H1 (cell line): Measurements from ENCODE around the gene ZC3H12C. TPM values are rescaled to one million over a fixed set of nuclear protein-coding genes. Genes with fewer than 3 reads are reported as not detected.

Experiments used
- CTCF ChIA-PET: fragments of 300-600 bp; sonication (Branson Sonifier 250); formaldehyde crosslinking; loops from one replicate; lab custom pipeline; 2021; ENCODE audit not compliant: partially characterized antibody; lab: Charles Lee
- POLR2A ChIA-PET: fragments of 300-600 bp; sonication (Branson Sonifier 250); formaldehyde crosslinking; loops from one replicate; lab custom pipeline; 2021; ENCODE audit warnings: inconsistent platforms; ENCODE audit not compliant: partially characterized antibody; lab: Charles Lee
- DNase-seq, 2 experiments: peaks; one replicate each; pipeline versions ENCODE4 v3.0.0 to v3.0.0-alpha.2; 2010 to 2022; ENCODE audit warnings: low spot score in 2 of 2, low read depth in 1 of 2, mixed read lengths in 1 of 2
- FAIRE-seq: peaks from 2 replicates; lab custom pipeline; 2011; peaks lifted over from hg19 to GRCh38; lab: Jason Lieb, UNC
- H2AFZ ChIP-seq: 2 replicates; pipeline ENCODE4 v1.8.1; 2012; ENCODE audit warnings: low read length, inconsistent platforms
- H2AK5ac ChIP-seq: 2 replicates; pipeline ENCODE4 v1.6.1; 2013; ENCODE audit warnings: low read depth, low read length
- H2BK120ac ChIP-seq: replicated peaks from 2 replicates; pipeline ENCODE3; 2013; ENCODE audit warnings: low read depth, low read length, inconsistent platforms
- H2BK12ac ChIP-seq: 2 replicates; pipeline ENCODE4 v1.6.1; 2013; ENCODE audit warnings: low read depth, low read length
- H2BK15ac ChIP-seq: 2 replicates; pipeline ENCODE4 v1.6.1; 2013; ENCODE audit warnings: low read length
- H2BK20ac ChIP-seq: 2 replicates; pipeline ENCODE4 v1.6.1; 2013; ENCODE audit warnings: low read length
- H2BK5ac ChIP-seq: 2 replicates; pipeline ENCODE4 v1.6.1; 2013; ENCODE audit warnings: low read depth, low read length
- H3K14ac ChIP-seq: 2 replicates; pipeline ENCODE4 v1.6.1; 2013; ENCODE audit warnings: inconsistent platforms; ENCODE audit not compliant: insufficient read length
- H3K18ac ChIP-seq: 2 replicates; pipeline ENCODE4 v1.6.1; 2013; ENCODE audit warnings: low read length; ENCODE audit errors: extremely low read depth
- H3K23ac ChIP-seq: 2 replicates; pipeline ENCODE4 v1.6.1; 2013; ENCODE audit warnings: inconsistent platforms; ENCODE audit not compliant: insufficient read length
- H3K23me2 ChIP-seq: 2 replicates; pipeline ENCODE4 v1.6.1; 2013; ENCODE audit warnings: low read depth, low read length
- H3K27ac ChIP-seq: 2 replicates; pipeline ENCODE4 v1.6.1; 2011; ENCODE audit warnings: low read depth, low read length, inconsistent platforms
- H3K27me3 ChIP-seq, 4 experiments: replicated peaks in 1 of 4; 1 replicate in 1 of 4; 2 replicates in 3 of 4; pipeline versions ENCODE4 v1.6.1 to v1.8.1; 2011 to 2013; ENCODE audit warnings: low read length in 3 of 4, mild to moderate bottlenecking in 3 of 4, inconsistent platforms in 2 of 4, mixed read lengths in 2 of 4, moderate library complexity in 1 of 4; ENCODE audit not compliant: control insufficient read depth in 3 of 4, insufficient read depth in 3 of 4; ENCODE audit errors: extremely low read depth in 1 of 4
- H3K36me3 ChIP-seq, 4 experiments: 2 replicates each; pipeline versions ENCODE4 v1.6.1 to v1.8.1; 2011 to 2013; ENCODE audit warnings: mild to moderate bottlenecking in 4 of 4, low read length in 3 of 4, moderate library complexity in 2 of 4, control low read depth in 1 of 4, inconsistent platforms in 1 of 4; ENCODE audit not compliant: insufficient read depth in 4 of 4, control insufficient read depth in 2 of 4
- H3K4ac ChIP-seq: replicated peaks from 2 replicates; pipeline ENCODE3; 2013; ENCODE audit warnings: low read length, low read depth, mixed read lengths, inconsistent platforms; ENCODE audit not compliant: insufficient read length
- H3K4me1 ChIP-seq, 4 experiments: replicated peaks in 1 of 4; 1 replicate in 1 of 4; 2 replicates in 3 of 4; pipeline versions ENCODE4 v1.6.1 to v1.8.1; 2011 to 2013; ENCODE audit warnings: low read length in 3 of 4, inconsistent platforms in 2 of 4, mixed read lengths in 1 of 4; ENCODE audit not compliant: insufficient read depth in 4 of 4, control insufficient read depth in 3 of 4
- H3K4me2 ChIP-seq, 2 experiments: 2 replicates each; pipeline versions ENCODE4 v1.6.1 to v1.8.1; 2011 to 2013; ENCODE audit warnings: low read depth in 2 of 2, low read length in 2 of 2, control low read depth in 1 of 2, inconsistent platforms in 1 of 2, mild to moderate bottlenecking in 1 of 2; ENCODE audit not compliant: insufficient read depth in 1 of 2
- H3K4me3 ChIP-seq, 4 experiments: fragments of 200-600, 300-600 bp in 1 of 4; sonication (generic), shearing (Covaris generic), sonication (Bioruptor Twin) in 1 of 4; 2 replicates each; pipeline versions ENCODE4 v1.5.1 to v1.8.1; 2011 to 2016; ENCODE audit warnings: low read length in 4 of 4, low read depth in 3 of 4, control low read depth in 2 of 4, inconsistent platforms in 2 of 4, mild to moderate bottlenecking in 2 of 4, mixed read lengths in 1 of 4, moderate library complexity in 1 of 4; ENCODE audit not compliant: insufficient read depth in 2 of 4; ENCODE audit errors: extremely low read depth in 1 of 4
- H3K56ac ChIP-seq: replicated peaks from 2 replicates; pipeline ENCODE3; 2013; ENCODE audit warnings: low read depth, mild to moderate bottlenecking, mixed read lengths, low read length, inconsistent platforms; ENCODE audit not compliant: insufficient read length
- H3K79me1 ChIP-seq: 2 replicates; pipeline ENCODE4 v1.6.1; 2013; ENCODE audit warnings: low read depth, low read length, control low read depth
- H3K79me2 ChIP-seq, 2 experiments: 2 replicates each; pipeline versions ENCODE4 v1.6.1 to v1.8.1; 2012 to 2013; ENCODE audit warnings: low read length in 2 of 2, mild to moderate bottlenecking in 2 of 2, inconsistent platforms in 1 of 2; ENCODE audit not compliant: insufficient read depth in 2 of 2, control insufficient read depth in 1 of 2
- H3K9ac ChIP-seq, 4 experiments: replicated peaks in 1 of 4; 1 replicate in 1 of 4; 2 replicates in 3 of 4; pipeline versions ENCODE4 v1.6.1 to v1.8.1; 2011 to 2013; ENCODE audit warnings: low read depth in 3 of 4, low read length in 3 of 4, control low read depth in 2 of 4, mild to moderate bottlenecking in 2 of 4, moderate library complexity in 2 of 4, inconsistent platforms in 1 of 4; ENCODE audit errors: extremely low read depth in 1 of 4
- H3K9me3 ChIP-seq, 2 experiments: 2 replicates each; pipeline versions ENCODE4 v1.6.1 to v1.8.1; 2012 to 2013; ENCODE audit warnings: mild to moderate bottlenecking in 2 of 2, moderate library complexity in 2 of 2, control low read depth in 1 of 2, inconsistent platforms in 1 of 2, low read depth in 1 of 2, low read length in 1 of 2, mixed read lengths in 1 of 2; ENCODE audit not compliant: insufficient read depth in 2 of 2
- H4K20me1 ChIP-seq, 2 experiments: replicated peaks in 1 of 2; 2 replicates each; pipeline versions ENCODE3 to v1.8.1; 2011 to 2013; ENCODE audit warnings: inconsistent platforms in 2 of 2, low read length in 2 of 2, mild to moderate bottlenecking in 1 of 2; ENCODE audit not compliant: insufficient read depth in 2 of 2, control insufficient read depth in 1 of 2
- H4K5ac ChIP-seq: 2 replicates; pipeline ENCODE4 v1.6.1; 2013; ENCODE audit warnings: low read length, low read depth, mixed read lengths, inconsistent platforms; ENCODE audit not compliant: insufficient read length
- H4K8ac ChIP-seq: 2 replicates; pipeline ENCODE4 v1.8.0; 2013; ENCODE audit warnings: mild to moderate bottlenecking, moderate library complexity, low read length, inconsistent platforms; ENCODE audit not compliant: insufficient read depth; ENCODE audit errors: extremely low read depth
- H4K91ac ChIP-seq: replicated peaks from 2 replicates; pipeline ENCODE3; 2013; ENCODE audit warnings: low read length, mixed read lengths, inconsistent platforms; ENCODE audit not compliant: insufficient read length
- ASH2L ChIP-seq: fragments of 200-600, 300-600 bp; sonication (generic); IDR thresholded peaks from one replicate; pipeline ENCODE4 v1.7.1; 2017; ENCODE audit warnings: low read length
- BRCA1 ChIP-seq: IDR thresholded peaks from 2 replicates; pipeline ENCODE4 v1.6.1; 2012; ENCODE audit warnings: low read depth, low read length, improper control_type of control experiment
- HDAC2 ChIP-seq, 2 experiments: fragments of 300-600 bp in 1 of 2; sonication (generic) in 1 of 2; IDR thresholded peaks; 2 replicates each; pipeline ENCODE4 v1.6.1; 2011 to 2012; ENCODE audit warnings: low read depth in 2 of 2, low read length in 2 of 2, mild to moderate bottlenecking in 2 of 2, moderate library complexity in 2 of 2, borderline replicate concordance in 1 of 2, inconsistent platforms in 1 of 2
- JUND ChIP-seq: IDR thresholded peaks from 2 replicates; pipeline ENCODE4 v1.6.1; 2011; ENCODE audit warnings: mild to moderate bottlenecking, improper control_type of control experiment, low read length
- KDM1A ChIP-seq: fragments of 200-600, 300-600 bp; sonication (generic); IDR thresholded peaks from 2 replicates; pipeline ENCODE4 v1.7.1; 2016; ENCODE audit warnings: mild to moderate bottlenecking, low read length, borderline replicate concordance
- MAFK ChIP-seq: IDR thresholded peaks from 2 replicates; pipeline ENCODE4 v1.6.1; 2012; ENCODE audit warnings: low read depth, mild to moderate bottlenecking, improper control_type of control experiment, low read length
- MAX ChIP-seq: IDR thresholded peaks from 2 replicates; pipeline ENCODE4 v1.6.1; 2012; ENCODE audit warnings: inconsistent platforms
- RFX5 ChIP-seq: IDR thresholded peaks from 2 replicates; pipeline ENCODE4 v1.6.1; 2011; ENCODE audit warnings: low read depth, low read length, improper control_type of control experiment, borderline replicate concordance
- RXRA ChIP-seq: IDR thresholded peaks from 2 replicates; pipeline ENCODE4 v1.6.1; 2011; ENCODE audit warnings: low read depth, mild to moderate bottlenecking, low read length, moderate library complexity; ENCODE audit not compliant: insufficient read depth
- SIN3A ChIP-seq, 2 experiments: IDR thresholded peaks in 1 of 2; conservative IDR thresholded peaks in 1 of 2; 2 replicates each; pipeline ENCODE4 v1.6.1; 2011 to 2012; ENCODE audit warnings: low read length in 2 of 2, improper control_type of control experiment in 1 of 2, low read depth in 1 of 2, mild to moderate bottlenecking in 1 of 2
- SP4 ChIP-seq: IDR thresholded peaks from 2 replicates; pipeline ENCODE4 v1.6.1; 2012; ENCODE audit warnings: low read length, inconsistent platforms
- TAF1 ChIP-seq: IDR thresholded peaks from 2 replicates; pipeline ENCODE4 v1.6.1; 2011; ENCODE audit warnings: mild to moderate bottlenecking, low read depth, low read length
- TAF7 ChIP-seq: optimal IDR thresholded peaks from 2 replicates; pipeline ENCODE3; 2011; ENCODE audit warnings: low read depth, mild to moderate bottlenecking, inconsistent platforms, low read length, moderate library complexity, borderline replicate concordance
- TBP ChIP-seq: IDR thresholded peaks from 2 replicates; pipeline ENCODE4 v1.6.1; 2011; ENCODE audit warnings: low read depth, low read length, improper control_type of control experiment
- WGBS, 2 experiments: shearing (Covaris generic) in 1 of 2; methylation state at CpG; one replicate each; pipeline versions ENCODE4 v1.1.6 to v1.1.7; 2013 to 2015; ENCODE audit warnings: low lambda C conversion rate in 2 of 2, mixed read lengths in 2 of 2, inconsistent platforms in 1 of 2, low coverage in 1 of 2, missing lambda C conversion rate in 1 of 2; ENCODE audit not compliant: insufficient replicate concordance in 2 of 2, insufficient coverage in 1 of 2, insufficient read length in 1 of 2; ENCODE audit errors: extremely low coverage in 1 of 2, missing lambda C conversion rate in 1 of 2; 5-methylcytosine and 5-hydroxymethylcytosine counted together
- polyA plus RNA-seq, 7 experiments: library from polyadenylated mRNA; depleted of rRNA in 3 of 7; stranded (reverse) in 5 of 7; unstranded in 2 of 7; fragments of >200 nt in 5 of 7; fragments of 200-250 nt in 2 of 7; gene quantifications; 1 replicate in 5 of 7; 2 replicates in 1 of 7; 4 replicates in 1 of 7; pipeline versions ENCODE4 v1.2.1 to v1.2.3, GENCODE V29; 2011 to 2013; ENCODE audit warnings: missing spikeins in 2 of 7, mixed read lengths in 2 of 7
- total RNA-seq: library from RNA; stranded (reverse); fragmentation: NEBNext Ultra II Directional; extraction: Animal tissue kit (Norgen Biotek cat#: 25700); gene quantifications from 2 replicates; pipeline ENCODE4 v1.2.1, GENCODE V29; 2021

The ZC3H12C gene
- total and polyA plus RNA-seq, 2 of the 8 experiments (the other 6 are each of a cell fraction or from before 2014, with no cell fraction given), result 2.0 to 2.7 TPM

- Histone ChIP-seq H3K4me1 (peaks cover 0 to 8% (median 4%) of the 10 kb centered on the region in 4 experiments; a peak in 6 of 7 replicates), H3K9ac (no peak overlapping the region), H2BK15ac (no peak overlapping the region), H3K23ac (no peak overlapping the region), H3K27ac (no peak overlapping the region), H2BK20ac (no peak overlapping the region), H3K9me3 (no peaks in the 10 kb centered on the region), H3K4ac (no peak overlapping the region), H2AFZ (no peak overlapping the region), H4K8ac (no peak overlapping the region), H3K27me3 (no peaks in the 10 kb centered on the region), H4K91ac (no peak overlapping the region), H3K4me3 (no peak overlapping the region), H3K56ac (no peak overlapping the region), H3K4me2 (0 out of 4 replicates have a peak overlapping the region, but pooled peaks of 1 of the 2 experiments have one; percentile 30), H3K36me3 (no peaks in the 10 kb centered on the region), H2BK12ac (no peak overlapping the region), H2BK5ac (no peak overlapping the region), H3K79me1 (no peaks in the 10 kb centered on the region), H2AK5ac (no peak overlapping the region), H4K5ac (no peak overlapping the region), H3K14ac (no peak overlapping the region), H2BK120ac (no peak overlapping the region), H3K79me2 (no peaks in the 10 kb centered on the region), H3K18ac (no peak overlapping the region), H3K23me2 (no peaks in the 10 kb centered on the region; the same call in 1 of the 2 replicates), H4K20me1 (no peaks in the 10 kb centered on the region)
- DNase-seq, result no peak
- FAIRE-seq, result no peak
- POLR2A ChIA-PET, result interaction anchor here (0.8 to 1.6 kb wide), 2 partner anchors 229 to 230 kb away, joined by 3 to 4 read pairs; partner anchors contain the start of gene FDX1
- CTCF ChIA-PET, result interaction anchor here (0.7 to 12.7 kb wide), 24 partner anchors 9 to 1221 kb away, joined by 3 to 130 read pairs (median 7); partner anchors contain the start of gene FDX1
- WGBS, 2 experiments, result 61% methylated on average over 6 of the region's 6 CpGs; no CpG with 5 or more reads in 1 of the 2 experiments
- TF ChIP-seq SIN3A (conservative IDR thresholded peaks at IDR 0.05 in 1 of 2, IDR thresholded peaks at IDR 0.05 in 1 of 2; ENCODE audit: low read depth in 1 of 2, low read length in 2 of 2) (no peak), BRCA1 (no peak), KDM1A (no peak), MAFK (no peak), TBP (no peak), TAF1 (no peak), TAF7 (no peak), RFX5 (no peak), JUND (no peak), ASH2L (no peak), SP4 (no peak), HDAC2 (IDR thresholded peaks at IDR 0.05; ENCODE audit: borderline replicate concordance in 1 of 2, low read depth in 2 of 2, low read length in 2 of 2) (no peak), MAX (no peak), RXRA (no peak)
These were observed 107.0 kb downstream of the ZC3H12C start for GRCh38 chr11:110200241-110200640.
